Measurements from ENCODE around the gene ADH5.
"Not testable (repeated sequence)": the region's sequence is repeated elsewhere in the genome, so short reads cannot be mapped to it uniquely, and the experiment has no call there.

The ADH5 gene

GRCh38 chr4:99082192-99082591 is 6.4 kb downstream of the ADH5 start:
- no peak for DNase-seq

GRCh38 chr4:99080869-99081268 is 7.7 kb downstream of the ADH5 start:
- DNase-seq, result not testable (repeated sequence)

- no peak for DNase-seq
These were observed 8.8 kb downstream of the ADH5 start for GRCh38 chr4:99079625-99080295.

GRCh38 chr4:99078931-99079624 is 9.5 kb downstream of the ADH5 start:
- no peak for DNase-seq

GRCh38 chr4:99078336-99078735 is 10.3 kb downstream of the ADH5 start:
- no peak for DNase-seq

GRCh38 chr4:99077177-99077576 is 11.4 kb downstream of the ADH5 start:
- DNase-seq, result no peak

- DNase-seq, result no peak
These were observed 12.2 kb downstream of the ADH5 start for GRCh38 chr4:99076292-99076976.

GRCh38 chr4:99074816-99075215 is 13.8 kb downstream of the ADH5 start:
- DNase-seq, result no peak

GRCh38 chr4:99071159-99071558 is 17.4 kb downstream of the ADH5 start:
- no peak for DNase-seq

- no peak for DNase-seq
These were observed 21.0 kb downstream of the ADH5 start for GRCh38 chr4:99067617-99068016.

- not testable (repeated sequence) for DNase-seq
These were observed 23.1 kb downstream of the ADH5 start for GRCh38 chr4:99065521-99065920.

- DNase-seq, result no peak
These were observed 26.5 kb downstream of the ADH5 start for GRCh38 chr4:99062120-99062519.

- DNase-seq, result no peak
These were observed 27.4 kb downstream of the ADH5 start for GRCh38 chr4:99061048-99061700.

GRCh38 chr4:99059550-99059949 is 29.0 kb downstream of the ADH5 start:
- DNase-seq, result no peak

- no peak for DNase-seq
These were observed 30.4 kb downstream of the ADH5 start for GRCh38 chr4:99058228-99058627.

GRCh38 chr4:99054428-99054994 is 34.1 kb downstream of the ADH5 start:
- no peak for DNase-seq

- DNase-seq, result no peak
These were observed 35.7 kb downstream of the ADH5 start for GRCh38 chr4:99052902-99053301.

GRCh38 chr4:99047710-99048109 is 40.9 kb downstream of the ADH5 start:
- DNase-seq, result no peak

- DNase-seq, result no peak
These were observed 45.2 kb downstream of the ADH5 start for GRCh38 chr4:99043346-99043745.

GRCh38 chr4:99038213-99038612 is 50.4 kb downstream of the ADH5 start:
- no peak for DNase-seq

GRCh38 chr4:99033956-99034355 is 54.6 kb downstream of the ADH5 start:
- DNase-seq, result no peak

- DNase-seq, result no peak
These were observed 58.7 kb downstream of the ADH5 start for GRCh38 chr4:99029852-99030251.

- no peak for DNase-seq
These were observed 59.4 kb downstream of the ADH5 start for GRCh38 chr4:99029018-99029735.

All from stimulated activated CD4-positive, alpha-beta T cell treated with anti-CD3 and anti-CD28 coated beads, Interleukin-1b, Interleukin-23, amount 100 ng/mL, for 48 hours (primary cell).